HCT116 (cell line): ENCODE measurements around the gene PMS1.

Source experiments
- CTCF ChIP-seq, 3 experiments: fragments of 200-600 bp in 1 of 3; sonication (generic) in 1 of 3; IDR thresholded peaks in 2 of 3; conservative IDR thresholded peaks in 1 of 3; 2 replicates each; pipeline ENCODE4 v1.5.1; 2012 to 2017; ENCODE audit warnings: low read depth in 2 of 3, low read length in 2 of 3, antibody characterized with exemption in 1 of 3, borderline replicate concordance in 1 of 3, control low read depth in 1 of 3, mild to moderate bottlenecking in 1 of 3, mixed read lengths in 1 of 3, mixed run types in 1 of 3, moderate library complexity in 1 of 3; ENCODE audit not compliant: insufficient read depth in 1 of 3
- EZH2phosphoT487 ChIP-seq: fragments of 200-600 bp; IDR thresholded peaks from 2 replicates; pipeline ENCODE4 v1.6.1; 2018; ENCODE audit warnings: antibody characterized with exemption, borderline replicate concordance
- JUND ChIP-seq: IDR thresholded peaks from 2 replicates; pipeline ENCODE4 v1.6.1; 2012
- POLR2A ChIP-seq: IDR thresholded peaks from 2 replicates; pipeline ENCODE4 v1.7.0; 2011; ENCODE audit warnings: borderline replicate concordance; ENCODE audit not compliant: insufficient read depth, insufficient read length; ENCODE audit errors: extremely low read depth
- RAD21 ChIP-seq: IDR thresholded peaks from 2 replicates; pipeline ENCODE4 v1.6.1; 2012; ENCODE audit warnings: low read depth, mild to moderate bottlenecking
- REST ChIP-seq: IDR thresholded peaks from 2 replicates; pipeline ENCODE4 v1.6.1; 2012; ENCODE audit warnings: low read depth
- SIN3A ChIP-seq: IDR thresholded peaks from 2 replicates; pipeline ENCODE4 v1.6.1; 2012; ENCODE audit warnings: low read depth
- TF ChIP-seq, protein P1 (sequence below): IDR thresholded peaks from 2 replicates; pipeline ENCODE4 v1.6.1; 2012
- TF ChIP-seq, protein P2 (sequence below): IDR thresholded peaks from 2 replicates; pipeline ENCODE4 v1.6.1; 2012

DNA sequence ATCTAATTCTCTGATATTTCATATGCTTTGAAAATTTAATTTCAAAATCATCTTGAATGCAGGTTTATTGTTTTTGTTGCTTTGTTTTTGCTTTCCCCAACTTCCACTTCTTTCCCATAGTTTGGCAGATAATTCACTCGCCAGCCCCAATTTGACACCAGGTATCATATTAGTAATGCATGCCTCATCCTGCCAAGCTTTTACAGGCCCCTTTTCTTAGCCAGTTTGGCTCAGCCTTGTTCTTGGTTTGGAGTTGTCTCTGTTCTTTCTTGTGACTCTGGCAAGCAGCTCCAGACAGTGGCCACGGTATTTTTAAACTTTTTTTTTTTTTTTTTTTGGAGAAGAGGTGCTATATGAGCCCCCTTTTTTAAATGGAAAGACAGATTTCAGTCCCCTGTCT lies 65.3 kb downstream of the PMS1 start:
- TF ChIP-seq CTCF (IDR thresholded peaks at IDR 0.05 in 2 of 3, conservative IDR thresholded peaks at IDR 0.05 in 1 of 3; ENCODE audit: borderline replicate concordance in 1 of 3, insufficient read depth in 1 of 3, low read depth in 2 of 3, low read length in 2 of 3) (no peak), REST (no peak), RAD21 (no peak), JUND (no peak), EZH2phosphoT487 (no peak), SIN3A (no peak), POLR2A (no peak)
- TF ChIP-seq, protein P1, sequence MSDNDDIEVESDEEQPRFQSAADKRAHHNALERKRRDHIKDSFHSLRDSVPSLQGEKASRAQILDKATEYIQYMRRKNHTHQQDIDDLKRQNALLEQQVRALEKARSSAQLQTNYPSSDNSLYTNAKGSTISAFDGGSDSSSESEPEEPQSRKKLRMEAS, result no peak
- TF ChIP-seq, protein P2, sequence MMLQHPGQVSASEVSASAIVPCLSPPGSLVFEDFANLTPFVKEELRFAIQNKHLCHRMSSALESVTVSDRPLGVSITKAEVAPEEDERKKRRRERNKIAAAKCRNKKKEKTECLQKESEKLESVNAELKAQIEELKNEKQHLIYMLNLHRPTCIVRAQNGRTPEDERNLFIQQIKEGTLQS, result no peak
